Brain pericyte (primary cell): ENCODE measurements around the gene ASPSCR1.

ENCODE experiments used
- DNase-seq: peaks from one replicate; pipeline ENCODE4 v3.0.0-alpha.2; 2012; ENCODE audit warnings: low read depth, low spot score

The ASPSCR1 gene

GRCh38 chr17:81999587-81999975, 22.2 kb downstream of the ASPSCR1 start:
- DNase-seq, result no peak

- no peak for DNase-seq
These were observed 22.8 kb downstream of the ASPSCR1 start for GRCh38 chr17:81999976-82000802.

- DNase-seq, result no peak
These were observed 23.6 kb downstream of the ASPSCR1 start for GRCh38 chr17:82000803-82001570.

- DNase-seq, result no peak
These were observed 24.2 kb downstream of the ASPSCR1 start for GRCh38 chr17:82001571-82002056.

- peak; percentile 50 for DNase-seq
These were observed 26.3 kb downstream of the ASPSCR1 start for GRCh38 chr17:82003411-82004381.

- no peak for DNase-seq
These were observed 27.4 kb downstream of the ASPSCR1 start for GRCh38 chr17:82004517-82005455.

GRCh38 chr17:82005701-82006348, 28.4 kb downstream of the ASPSCR1 start:
- DNase-seq, result no peak

GRCh38 chr17:82006468-82007227, 29.2 kb downstream of the ASPSCR1 start:
- no peak for DNase-seq

GRCh38 chr17:82007228-82007494, 29.7 kb downstream of the ASPSCR1 start:
- DNase-seq, result no peak

GRCh38 chr17:82007495-82008257, 30.2 kb downstream of the ASPSCR1 start:
- no peak for DNase-seq

- DNase-seq, result no peak
These were observed 31.0 kb downstream of the ASPSCR1 start for GRCh38 chr17:82008258-82008940.

GRCh38 chr17:82008941-82009405, 31.5 kb downstream of the ASPSCR1 start:
- DNase-seq, result no peak

GRCh38 chr17:82009413-82009812, 32.0 kb downstream of the ASPSCR1 start:
- no peak for DNase-seq

GRCh38 chr17:82010575-82011525, 33.4 kb downstream of the ASPSCR1 start:
- no peak for DNase-seq

GRCh38 chr17:82011617-82012187, 34.3 kb downstream of the ASPSCR1 start:
- no peak for DNase-seq

- no peak for DNase-seq
These were observed 34.8 kb downstream of the ASPSCR1 start for GRCh38 chr17:82012261-82012639.
